HCT116 (cell line): Measurements from ENCODE around the gene CASP8. TPM values are rescaled to one million over a fixed set of nuclear protein-coding genes. Genes with fewer than 3 reads are reported as not detected.

ENCODE experiments used
- ATAC-seq: fragments of 200-7000 bp; cut with Tn5 transposase; 2 replicates; pipeline ENCODE4 v1.9.1; 2020; ENCODE audit warnings: mild to moderate bottlenecking, moderate library complexity
- BruUV-seq: library from RNA; stranded (reverse); fragments of 400-500 nt; replicated peaks from 2 replicates; lab custom pipeline; 2021; lab: Mats Ljungman, UMichigan
- CTCF ChIA-PET: fragments of 300-600 bp; sonication (Branson Sonifier 250); formaldehyde crosslinking; loops from one replicate; lab custom pipeline; 2021; ENCODE audit warnings: antibody characterized with exemption; lab: Charles Lee
- POLR2A ChIA-PET: fragments of 300-600, 350-600 bp; sonication (Branson Sonifier 250); formaldehyde crosslinking; loops from one replicate; lab custom pipeline; 2021; ENCODE audit warnings: antibody characterized with exemption; lab: Charles Lee
- RAD21 ChIA-PET, 2 experiments: fragments of 300-600 bp; sonication (Branson Sonifier 250); formaldehyde crosslinking; loops; one replicate each; lab custom pipeline; 2023; ENCODE audit warnings: low total read pairs in 2 of 2; ENCODE audit not compliant: uncharacterized antibody in 2 of 2, unreplicated experiment in 2 of 2, low non-redundant PET in 1 of 2; lab: Charles Lee
- DNase-seq: peaks from one replicate; pipeline ENCODE4 v3.0.0-alpha.2; 2010; ENCODE audit warnings: low read depth, low spot score
- H2AFZ ChIP-seq: fragments of 200-600 bp; shearing (Covaris generic), sonication (generic); 2 replicates; pipeline ENCODE4 v1.6.1; 2017; ENCODE audit warnings: low read depth, mixed run types, mixed read lengths, antibody characterized with exemption, low read length; ENCODE audit not compliant: poor library complexity, severe bottlenecking
- H3K27ac ChIP-seq: 2 replicates; pipeline ENCODE4 v1.5.1; 2012; ENCODE audit warnings: low read depth, low read length
- H3K27me3 ChIP-seq: fragments of 200-600 bp; sonication (generic); 2 replicates; pipeline ENCODE4 v1.6.1; 2016; ENCODE audit warnings: mixed run types, low read length, mixed read lengths; ENCODE audit not compliant: insufficient read depth
- H3K36me3 ChIP-seq, 2 experiments: fragments of 200-500 bp in 1 of 2; fragments of 200-600 bp in 1 of 2; sonication (Bioruptor generic) in 1 of 2; sonication (generic) in 1 of 2; 2 replicates each; pipeline versions ENCODE4 v1.5.1 to v1.6.1; 2014 to 2016; ENCODE audit warnings: low read length in 2 of 2, inconsistent platforms in 1 of 2, mixed read lengths in 1 of 2, mixed run types in 1 of 2; ENCODE audit not compliant: insufficient read depth in 2 of 2, control insufficient read depth in 1 of 2
- H3K4me1 ChIP-seq, 2 experiments: fragments of 200-600 bp in 1 of 2; sonication (generic) in 1 of 2; 2 replicates each; pipeline versions ENCODE4 v1.5.1 to v1.6.1; 2012 to 2017; ENCODE audit warnings: low read length in 2 of 2, inconsistent platforms in 1 of 2, mild to moderate bottlenecking in 1 of 2, mixed read lengths in 1 of 2, mixed run types in 1 of 2, moderate library complexity in 1 of 2; ENCODE audit not compliant: insufficient read depth in 2 of 2, control insufficient read depth in 1 of 2
- H3K4me2 ChIP-seq: fragments of 200-600 bp; sonication (generic); 2 replicates; pipeline ENCODE4 v1.6.1; 2017; ENCODE audit warnings: mixed run types, low read length, mixed read lengths
- H3K4me3 ChIP-seq, 2 experiments: fragments of 200-600 bp in 1 of 2; sonication (generic) in 1 of 2; replicated peaks in 1 of 2; 2 replicates each; pipeline ENCODE4 v1.5.1; 2011 to 2016; ENCODE audit warnings: low read length in 2 of 2, control low read depth in 1 of 2, low read depth in 1 of 2, mild to moderate bottlenecking in 1 of 2, mixed read lengths in 1 of 2, mixed run types in 1 of 2
- H3K79me2 ChIP-seq: fragments of 200-600 bp; sonication (generic); 2 replicates; pipeline ENCODE4 v1.6.1; 2017; ENCODE audit warnings: mild to moderate bottlenecking, mixed run types, low read length, moderate library complexity, mixed read lengths; ENCODE audit not compliant: insufficient read depth
- H3K9ac ChIP-seq: fragments of 200-600 bp; sonication (generic); 2 replicates; pipeline ENCODE4 v1.6.1; 2016; ENCODE audit warnings: low read length, mixed read lengths
- H3K9me2 ChIP-seq: fragments of 200-600 bp; sonication (generic), shearing (Covaris generic); 2 replicates; pipeline ENCODE4 v1.6.1; 2017; ENCODE audit warnings: mixed run types, mild to moderate bottlenecking, moderate library complexity; ENCODE audit not compliant: insufficient read depth
- H3K9me3 ChIP-seq, 2 experiments: fragments of 200-500 bp in 1 of 2; fragments of 200-600 bp in 1 of 2; sonication (Bioruptor generic) in 1 of 2; sonication (generic) in 1 of 2; 2 replicates each; pipeline ENCODE4 v1.6.1; 2014 to 2017; ENCODE audit warnings: low read length in 2 of 2, mixed read lengths in 2 of 2, inconsistent platforms in 1 of 2, low read depth in 1 of 2, mild to moderate bottlenecking in 1 of 2, mixed run types in 1 of 2, moderate library complexity in 1 of 2; ENCODE audit not compliant: control insufficient read depth in 1 of 2, insufficient read depth in 1 of 2
- H4K20me1 ChIP-seq: fragments of 200-600 bp; sonication (generic), shearing (Covaris generic); 2 replicates; pipeline ENCODE4 v1.6.1; 2017; ENCODE audit warnings: mixed run types, mild to moderate bottlenecking, moderate library complexity; ENCODE audit not compliant: insufficient read depth
- CEBPB ChIP-seq: IDR thresholded peaks from 2 replicates; pipeline ENCODE4 v1.6.1; 2012; ENCODE audit warnings: low read depth
- ELF1 ChIP-seq: IDR thresholded peaks from 2 replicates; pipeline ENCODE4 v1.6.1; 2012; ENCODE audit warnings: low read depth, borderline replicate concordance
- EZH2 ChIP-seq: fragments of 200-600 bp; sonication (generic); IDR thresholded peaks from 2 replicates; pipeline ENCODE4 v1.6.1; 2017; ENCODE audit warnings: antibody characterized with exemption, mixed run types
- EZH2phosphoT487 ChIP-seq: fragments of 200-600 bp; IDR thresholded peaks from 2 replicates; pipeline ENCODE4 v1.6.1; 2018; ENCODE audit warnings: antibody characterized with exemption, borderline replicate concordance
- FOSL1 ChIP-seq: IDR thresholded peaks from 2 replicates; pipeline ENCODE4 v1.6.1; 2012; ENCODE audit warnings: low read depth
- JUND ChIP-seq: IDR thresholded peaks from 2 replicates; pipeline ENCODE4 v1.6.1; 2012
- POLR2A ChIP-seq: IDR thresholded peaks from 2 replicates; pipeline ENCODE4 v1.7.0; 2011; ENCODE audit warnings: borderline replicate concordance; ENCODE audit not compliant: insufficient read depth, insufficient read length; ENCODE audit errors: extremely low read depth
- POLR2AphosphoS5 ChIP-seq: IDR thresholded peaks from 2 replicates; pipeline ENCODE4 v1.6.1; 2011; ENCODE audit warnings: mild to moderate bottlenecking, low read depth, low read length, moderate library complexity
- RAD21 ChIP-seq: IDR thresholded peaks from 2 replicates; pipeline ENCODE4 v1.6.1; 2012; ENCODE audit warnings: low read depth, mild to moderate bottlenecking
- SIN3A ChIP-seq: IDR thresholded peaks from 2 replicates; pipeline ENCODE4 v1.6.1; 2012; ENCODE audit warnings: low read depth
- SP1 ChIP-seq: IDR thresholded peaks from 2 replicates; pipeline ENCODE4 v1.6.1; 2012; ENCODE audit warnings: low read depth
- SRF ChIP-seq: IDR thresholded peaks from 2 replicates; pipeline ENCODE4 v1.6.1; 2012; ENCODE audit warnings: low read depth
- TCF7L2 ChIP-seq: IDR thresholded peaks from 2 replicates; pipeline ENCODE4 v1.7.0; 2011; ENCODE audit warnings: borderline replicate concordance, inconsistent platforms; ENCODE audit not compliant: insufficient read depth, insufficient read length; ENCODE audit errors: extremely low read depth
- YY1 ChIP-seq: IDR thresholded peaks from 2 replicates; pipeline ENCODE4 v1.6.1; 2011; ENCODE audit warnings: low read length, low read depth, moderate library complexity, mild to moderate bottlenecking; ENCODE audit not compliant: insufficient replicate concordance; ENCODE audit errors: extremely low read depth
- ZFX ChIP-seq: fragments of 450-650 bp; IDR thresholded peaks from 2 replicates; pipeline ENCODE4 v1.6.1; 2017
- ZNF274 ChIP-seq: fragments of 200-500 bp; sonication (Bioruptor generic); IDR thresholded peaks from 2 replicates; pipeline ENCODE4 v1.6.1; 2014; ENCODE audit warnings: mild to moderate bottlenecking, low read depth, low read length, inconsistent platforms
- intact Hi-C: fragments of 100-400 bp; cut with micrococcal nuclease; formaldehyde crosslinking; loops from 2 replicates; pipeline ENCODE4 v1.10.0; 2022
- total RNA-seq: library from RNA; stranded (reverse); gene quantifications from one replicate; pipeline ENCODE4 v1.2.1, GENCODE V29; 2021; ENCODE audit not compliant: unreplicated experiment
- TF ChIP-seq, protein P1 (sequence below): IDR thresholded peaks from 2 replicates; pipeline ENCODE4 v1.6.1; 2011; ENCODE audit warnings: mild to moderate bottlenecking, low read length, moderate library complexity; ENCODE audit not compliant: insufficient replicate concordance; ENCODE audit errors: extremely low read depth
- TF ChIP-seq, protein P2 (sequence below): IDR thresholded peaks from 2 replicates; pipeline ENCODE4 v1.6.1; 2012
- TF ChIP-seq, protein P3 (sequence below): IDR thresholded peaks from 2 replicates; pipeline ENCODE4 v1.6.1; 2012

CASP8 gene
- total RNA-seq, 1 experiment from 2014 or later, result 29.6 TPM

DNA sequence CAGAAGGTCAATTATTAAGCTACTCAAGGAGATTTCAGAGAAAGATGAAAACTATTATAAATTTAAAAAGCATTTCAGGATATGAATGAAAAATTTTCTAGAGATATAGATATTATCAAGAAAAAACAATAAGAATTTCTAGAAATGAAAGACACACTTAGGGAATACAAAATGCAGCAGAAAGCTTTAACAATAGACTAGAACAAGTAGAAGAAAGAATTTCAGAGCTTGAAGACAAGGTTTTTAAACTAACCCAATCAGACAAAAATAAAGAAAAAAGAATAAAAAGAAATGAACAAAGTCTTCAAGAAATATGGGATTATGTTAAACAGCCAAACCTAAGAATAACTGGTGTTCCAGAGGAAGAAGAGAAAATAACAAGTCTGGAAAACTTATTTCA, 62.4 kb downstream of the CASP8 start:
- Histone ChIP-seq H3K4me2 (no peak overlapping the region), H2AFZ (no peak overlapping the region), H3K4me1 (no peaks in the 10 kb centered on the region), H3K36me3 (no peaks in the 10 kb centered on the region), H3K4me3 (no peak overlapping the region), H3K9ac (no peak overlapping the region), H4K20me1 (no peaks in the 10 kb centered on the region), H3K9me2 (no peaks in the 10 kb centered on the region), H3K79me2 (no peaks in the 10 kb centered on the region), H3K9me3 (0 out of 4 replicates have a peak, but pooled peaks cover 0 to 3% of the 10 kb centered on the region in 2 experiments), H3K27me3 (no peaks in the 10 kb centered on the region), H3K27ac (no peak overlapping the region)
- ChIA-PET CTCF (no interaction called here), POLR2A (no interaction called here), RAD21 (no interaction called here)
- DNase-seq (no peak), ATAC-seq (no peak)
- no TSS peak for BruUV-seq
- intact Hi-C loops, result no loop called here
- TF ChIP-seq ZFX (no peak), SRF (no peak), ELF1 (no peak), POLR2A (no peak), YY1 (no peak), JUND (no peak), POLR2AphosphoS5 (no peak), EZH2phosphoT487 (no peak), EZH2 (no peak), TCF7L2 (no peak), RAD21 (no peak), SP1 (no peak), CEBPB (no peak), ZNF274 (no peak), FOSL1 (no peak), SIN3A (no peak)
- TF ChIP-seq, protein P1, sequence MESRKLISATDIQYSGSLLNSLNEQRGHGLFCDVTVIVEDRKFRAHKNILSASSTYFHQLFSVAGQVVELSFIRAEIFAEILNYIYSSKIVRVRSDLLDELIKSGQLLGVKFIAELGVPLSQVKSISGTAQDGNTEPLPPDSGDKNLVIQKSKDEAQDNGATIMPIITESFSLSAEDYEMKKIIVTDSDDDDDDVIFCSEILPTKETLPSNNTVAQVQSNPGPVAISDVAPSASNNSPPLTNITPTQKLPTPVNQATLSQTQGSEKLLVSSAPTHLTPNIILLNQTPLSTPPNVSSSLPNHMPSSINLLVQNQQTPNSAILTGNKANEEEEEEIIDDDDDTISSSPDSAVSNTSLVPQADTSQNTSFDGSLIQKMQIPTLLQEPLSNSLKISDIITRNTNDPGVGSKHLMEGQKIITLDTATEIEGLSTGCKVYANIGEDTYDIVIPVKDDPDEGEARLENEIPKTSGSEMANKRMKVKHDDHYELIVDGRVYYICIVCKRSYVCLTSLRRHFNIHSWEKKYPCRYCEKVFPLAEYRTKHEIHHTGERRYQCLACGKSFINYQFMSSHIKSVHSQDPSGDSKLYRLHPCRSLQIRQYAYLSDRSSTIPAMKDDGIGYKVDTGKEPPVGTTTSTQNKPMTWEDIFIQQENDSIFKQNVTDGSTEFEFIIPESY, result no peak
- TF ChIP-seq, protein P2, sequence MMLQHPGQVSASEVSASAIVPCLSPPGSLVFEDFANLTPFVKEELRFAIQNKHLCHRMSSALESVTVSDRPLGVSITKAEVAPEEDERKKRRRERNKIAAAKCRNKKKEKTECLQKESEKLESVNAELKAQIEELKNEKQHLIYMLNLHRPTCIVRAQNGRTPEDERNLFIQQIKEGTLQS, result no peak
- TF ChIP-seq, protein P3, sequence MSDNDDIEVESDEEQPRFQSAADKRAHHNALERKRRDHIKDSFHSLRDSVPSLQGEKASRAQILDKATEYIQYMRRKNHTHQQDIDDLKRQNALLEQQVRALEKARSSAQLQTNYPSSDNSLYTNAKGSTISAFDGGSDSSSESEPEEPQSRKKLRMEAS, result no peak
